ENCODE data around the gene LHPP. TPM values are rescaled to one million over a fixed set of nuclear protein-coding genes. Genes with fewer than 3 reads are reported as not detected.

LHPP gene
- total RNA-seq, 1 donor from 2014 or later, result 22.9 TPM

- peaks cover 99% of the 10 kb centered on the region for H3K4me1 Mint-ChIP-seq
- POLR2A ChIA-PET, result interaction anchor here (1.1 to 15.9 kb wide), 5 partner anchors 12 to 93 kb away, joined by 3 to 207 read pairs (median 28); no protein-coding TSS in a partner anchor
These were observed 164.2 kb downstream of the LHPP start for GRCh38 chr10:124625831-124626238.

DNA sequence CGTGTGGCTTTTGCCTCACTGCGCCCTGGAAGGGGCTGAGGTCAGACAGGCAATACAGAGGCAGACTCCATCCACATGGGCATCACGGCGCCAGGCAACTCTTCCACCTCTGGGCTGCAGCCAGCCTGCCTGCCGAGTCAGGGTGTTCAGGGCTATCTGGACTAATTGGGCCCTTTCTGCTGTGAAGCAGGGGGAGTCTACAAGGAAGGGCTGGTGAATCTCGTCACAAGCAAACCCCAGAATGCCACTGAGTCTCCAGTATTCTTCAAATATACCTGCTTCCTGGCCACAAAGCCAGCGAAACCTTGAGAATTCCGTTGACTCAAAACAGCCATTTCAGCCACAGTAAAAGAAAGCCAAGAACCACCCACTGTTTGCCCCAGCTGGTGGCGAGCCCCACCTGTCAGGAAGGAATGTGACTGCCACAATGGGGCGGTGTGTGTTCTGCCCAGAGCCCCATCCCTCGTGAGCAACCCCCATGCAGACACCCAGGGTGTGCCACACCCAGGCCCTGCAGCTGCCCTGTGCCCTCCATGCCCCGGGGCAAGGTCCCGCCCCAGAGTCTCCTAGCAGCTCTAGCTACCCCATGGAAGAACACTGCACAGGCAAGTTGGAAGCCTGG, 165.2 kb downstream of the LHPP start:
- no peak for DNase-seq
- Mint-ChIP-seq H3K36me3 (ENCODE audit: low read depth) (peaks cover 27% of the 10 kb centered on the region), H3K27me3 (no peaks in the 10 kb centered on the region), H3K27ac (peak overlapping the region; percentile 95), H3K4me3 (peak overlapping the region; percentile 46), H3K9me3 (no peaks in the 10 kb centered on the region), H3K4me1 (peaks cover 99% of the 10 kb centered on the region)
- CTCF ChIA-PET, result interaction anchor here (0.7 to 5.1 kb wide), 12 partner anchors 11 to 119 kb away, joined by 3 to 40 read pairs (median 7); no protein-coding TSS in a partner anchor
- POLR2A ChIA-PET, result interaction anchor here (0.7 to 15.9 kb wide), 12 partner anchors 11 to 114 kb away, joined by 3 to 207 read pairs (median 4); no protein-coding TSS in a partner anchor
- peak; percentile 63 for ATAC-seq (ENCODE audit: low read depth)
- TF ChIP-seq, protein P1, sequence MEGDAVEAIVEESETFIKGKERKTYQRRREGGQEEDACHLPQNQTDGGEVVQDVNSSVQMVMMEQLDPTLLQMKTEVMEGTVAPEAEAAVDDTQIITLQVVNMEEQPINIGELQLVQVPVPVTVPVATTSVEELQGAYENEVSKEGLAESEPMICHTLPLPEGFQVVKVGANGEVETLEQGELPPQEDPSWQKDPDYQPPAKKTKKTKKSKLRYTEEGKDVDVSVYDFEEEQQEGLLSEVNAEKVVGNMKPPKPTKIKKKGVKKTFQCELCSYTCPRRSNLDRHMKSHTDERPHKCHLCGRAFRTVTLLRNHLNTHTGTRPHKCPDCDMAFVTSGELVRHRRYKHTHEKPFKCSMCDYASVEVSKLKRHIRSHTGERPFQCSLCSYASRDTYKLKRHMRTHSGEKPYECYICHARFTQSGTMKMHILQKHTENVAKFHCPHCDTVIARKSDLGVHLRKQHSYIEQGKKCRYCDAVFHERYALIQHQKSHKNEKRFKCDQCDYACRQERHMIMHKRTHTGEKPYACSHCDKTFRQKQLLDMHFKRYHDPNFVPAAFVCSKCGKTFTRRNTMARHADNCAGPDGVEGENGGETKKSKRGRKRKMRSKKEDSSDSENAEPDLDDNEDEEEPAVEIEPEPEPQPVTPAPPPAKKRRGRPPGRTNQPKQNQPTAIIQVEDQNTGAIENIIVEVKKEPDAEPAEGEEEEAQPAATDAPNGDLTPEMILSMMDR (IDR thresholded peaks at IDR 0.05), result no peak
- intact Hi-C loops (cut with micrococcal nuclease), result loop anchor here (2.0 to 5.0 kb wide), 2 partner anchors 14 to 40 kb away; no protein-coding TSS in a partner anchor

More at GRCh38 chr10:124625831-124626238, 164.2 kb downstream of the LHPP start:
- CTCF ChIA-PET, result interaction anchor here (1.8 to 2.5 kb wide), 4 partner anchors 92 to 120 kb away, joined by 5 to 8 read pairs (median 7); no protein-coding TSS in a partner anchor
- ATAC-seq (ENCODE audit: low read depth) (no peak), DNase-seq (no peak)
- intact Hi-C loops (cut with micrococcal nuclease), result loop anchor here (2.0 to 5.0 kb wide), 2 partner anchors 15 to 39 kb away; no protein-coding TSS in a partner anchor
- no peaks in the 10 kb centered on the region for H3K27me3 Mint-ChIP-seq
- H3K4me3 Mint-ChIP-seq, result no peak overlapping the region
- H3K36me3 Mint-ChIP-seq (ENCODE audit: low read depth), result peaks cover 27% of the 10 kb centered on the region
- TF ChIP-seq, protein P1 (IDR thresholded peaks at IDR 0.05), result no peak
- no peaks in the 10 kb centered on the region for H3K9me3 Mint-ChIP-seq
- H3K27ac Mint-ChIP-seq, result peak overlapping the region; percentile 95

DNA sequence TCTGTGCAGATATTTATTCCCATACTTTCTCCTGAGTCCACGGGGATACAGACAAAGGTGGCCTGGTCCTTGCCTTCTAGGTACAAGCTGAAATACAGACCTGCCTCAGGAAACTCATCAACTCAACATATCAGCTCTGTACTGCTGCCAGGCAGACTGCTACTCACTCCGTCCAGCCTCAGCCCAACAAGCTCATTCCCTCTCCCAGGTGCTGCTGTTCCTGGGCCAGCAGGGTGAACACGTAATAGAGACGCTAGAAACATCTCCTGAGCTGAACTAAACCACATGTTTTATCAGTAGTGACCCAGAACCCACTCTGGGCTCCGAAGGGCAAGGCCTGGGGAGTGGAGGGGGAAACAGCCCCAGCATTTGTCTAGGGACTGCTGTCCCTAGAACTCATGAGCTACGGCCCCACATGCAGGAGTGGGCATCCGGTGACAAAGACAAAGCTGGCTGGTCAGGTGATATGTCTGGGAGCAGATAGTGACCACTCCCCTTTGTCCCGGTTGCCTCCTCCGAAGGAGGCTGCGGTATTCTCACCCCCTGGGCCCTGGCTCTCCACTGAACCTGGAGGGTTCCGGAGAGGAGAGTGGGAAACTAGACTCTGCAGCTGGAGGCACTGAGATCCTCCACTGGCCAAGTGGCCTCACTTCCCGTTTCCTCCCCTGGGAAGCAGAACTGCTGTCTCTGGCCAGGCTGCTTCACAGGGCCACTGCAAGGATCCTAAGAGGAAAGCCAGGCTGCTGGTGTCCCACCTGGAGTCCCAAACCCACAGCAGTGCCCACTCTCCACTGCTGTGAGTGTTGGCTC, 166.4 kb downstream of the LHPP start:
- H3K4me1 Mint-ChIP-seq, result peaks cover 100% of the 10 kb centered on the region
- peak overlapping the region; percentile 6 for H3K4me3 Mint-ChIP-seq
- DNase-seq (no peak), ATAC-seq (ENCODE audit: low read depth) (no peak)
- H3K9me3 Mint-ChIP-seq, result no peaks in the 10 kb centered on the region
- TF ChIP-seq, protein P1 (IDR thresholded peaks at IDR 0.05), result no peak
- ChIA-PET POLR2A (interaction anchor here (0.7 to 15.9 kb wide), 16 partner anchors 8 to 113 kb away, joined by 3 to 207 read pairs (median 4); no protein-coding TSS in a partner anchor), CTCF (interaction anchor here (0.7 to 5.1 kb wide), 13 partner anchors 10 to 117 kb away, joined by 3 to 40 read pairs (median 7); no protein-coding TSS in a partner anchor)
- intact Hi-C loops (cut with micrococcal nuclease), result loop anchor here (2.0 to 5.0 kb wide), 2 partner anchors 13 to 41 kb away; no protein-coding TSS in a partner anchor
- H3K36me3 Mint-ChIP-seq (ENCODE audit: low read depth), result peaks cover 29% of the 10 kb centered on the region
- H3K27ac Mint-ChIP-seq, result peak overlapping the region; percentile 95
- no peaks in the 10 kb centered on the region for H3K27me3 Mint-ChIP-seq

- POLR2A ChIA-PET, result interaction anchor here (0.6 to 15.9 kb wide), 14 partner anchors 9 to 126 kb away, joined by 3 to 207 read pairs (median 7); no protein-coding TSS in a partner anchor
- H3K36me3 Mint-ChIP-seq (ENCODE audit: low read depth), result peaks cover 31% of the 10 kb centered on the region
- intact Hi-C loops (cut with micrococcal nuclease), result loop anchor here (1.0 to 5.0 kb wide), 3 partner anchors 9 to 41 kb away; no protein-coding TSS in a partner anchor
- DNase-seq (no peak), ATAC-seq (ENCODE audit: low read depth) (no peak)
- no peaks in the 10 kb centered on the region for H3K27me3 Mint-ChIP-seq
- peak overlapping the region; percentile 95 for H3K27ac Mint-ChIP-seq
- TF ChIP-seq, protein P1 (IDR thresholded peaks at IDR 0.05), result no peak
- CTCF ChIA-PET, result interaction anchor here (0.8 to 5.1 kb wide), 8 partner anchors 9 to 117 kb away, joined by 3 to 40 read pairs (median 5); no protein-coding TSS in a partner anchor
- peaks cover 100% of the 10 kb centered on the region for H3K4me1 Mint-ChIP-seq
- no peak overlapping the region for H3K4me3 Mint-ChIP-seq
- no peaks in the 10 kb centered on the region for H3K9me3 Mint-ChIP-seq
These were observed 167.0 kb downstream of the LHPP start for GRCh38 chr10:124628676-124629021.

Data from activated B cell treated with CpG ODN at 0.5 μM for 24 hours (primary cell).